HEK293 (cell line): ENCODE data around the gene LMO7.

Experiments
- CTCF ChIA-PET: fragments of 350-600 bp; formaldehyde crosslinking; extraction: SDS; loops from one replicate; lab custom pipeline; 2021; ENCODE audit warnings: antibody characterized with exemption; lab: Yijun Ruan, JAX
- POLR2A ChIA-PET: fragments of 300-600 bp; formaldehyde crosslinking; extraction: SDS; loops from one replicate; lab custom pipeline; 2020; ENCODE audit warnings: antibody characterized with exemption, inconsistent platforms; lab: Yijun Ruan, JAX
- H3K27ac ChIP-seq: fragments of 200-500 bp; sonication (Bioruptor generic); 2 replicates; pipeline ENCODE4 v1.5.1; 2014; ENCODE audit warnings: low read depth, low read length, control low read depth, inconsistent platforms; ENCODE audit errors: extremely low read depth
- H3K36me3 ChIP-seq, 2 experiments: fragments of 200-500 bp in 1 of 2; sonication (Bioruptor generic) in 1 of 2; 1 replicate in 1 of 2; 2 replicates in 1 of 2; pipeline ENCODE4 v1.5.1; 2014 to 2017; ENCODE audit warnings: inconsistent platforms in 2 of 2, low read length in 2 of 2; ENCODE audit not compliant: control insufficient read depth in 2 of 2, insufficient read depth in 1 of 2
- H3K4me1 ChIP-seq: fragments of 200-500 bp; sonication (Bioruptor generic); 2 replicates; pipeline ENCODE4 v1.5.1; 2014; ENCODE audit warnings: mild to moderate bottlenecking, low read length, inconsistent platforms; ENCODE audit not compliant: control insufficient read depth, insufficient read depth
- H3K4me3 ChIP-seq: 2 replicates; pipeline ENCODE4 v1.5.1; 2011; ENCODE audit warnings: low read depth, mild to moderate bottlenecking, control low read depth, low read length, moderate library complexity
- H3K9me3 ChIP-seq: fragments of 200-500 bp; sonication (Bioruptor generic); 2 replicates; pipeline ENCODE4 v1.5.1; 2014; ENCODE audit warnings: low read depth, low read length, inconsistent platforms; ENCODE audit not compliant: control insufficient read depth, insufficient read depth
- AEBP2 ChIP-seq: fragments of 450-650 bp; formaldehyde crosslinking; IDR thresholded peaks from 2 replicates; pipeline ENCODE4 v1.5.1; 2016; ENCODE audit warnings: missing biosample characterization, missing genetic modification characterization, borderline replicate concordance
- BCL11B ChIP-seq: fragments of 450-650 bp; formaldehyde crosslinking; IDR thresholded peaks from 2 replicates; pipeline ENCODE4 v1.5.1; 2016; ENCODE audit warnings: low read depth, missing biosample characterization, missing genetic modification characterization
- EGR2 ChIP-seq: fragments of 450-650 bp; formaldehyde crosslinking; IDR thresholded peaks from 2 replicates; pipeline ENCODE4 v1.5.1; 2016; ENCODE audit warnings: low read depth, missing biosample characterization, missing genetic modification characterization
- GFI1B ChIP-seq: fragments of 450-650 bp; formaldehyde crosslinking; IDR thresholded peaks from 2 replicates; pipeline ENCODE4 v1.5.1; 2016; ENCODE audit warnings: missing biosample characterization, missing genetic modification characterization
- GLIS1 ChIP-seq: fragments of 450-650 bp; formaldehyde crosslinking; IDR thresholded peaks from 2 replicates; pipeline ENCODE4 v1.5.1; 2016; ENCODE audit warnings: missing biosample characterization, missing genetic modification characterization
- HOXA7 ChIP-seq: sonication (generic); formaldehyde crosslinking; IDR thresholded peaks from 2 replicates; pipeline ENCODE4 v1.8.1; 2022; ENCODE audit warnings: missing genetic modification reagents, borderline replicate concordance
- SCRT2 ChIP-seq: fragments of 450-650 bp; formaldehyde crosslinking; IDR thresholded peaks from 2 replicates; pipeline ENCODE4 v1.5.1; 2016; ENCODE audit warnings: missing biosample characterization, missing genetic modification characterization
- SETDB1 ChIP-seq: IDR thresholded peaks from one replicate; pipeline ENCODE4 v1.6.1; 2017; ENCODE audit warnings: mild to moderate bottlenecking, low read length, moderate library complexity, mixed read lengths; ENCODE audit not compliant: insufficient read length
- ZBTB1 ChIP-seq: fragments of 450-650 bp; formaldehyde crosslinking; IDR thresholded peaks from 2 replicates; pipeline ENCODE4 v1.5.1; 2016; ENCODE audit warnings: missing biosample characterization, missing genetic modification characterization
- ZNF121 ChIP-seq: fragments of 450-650 bp; formaldehyde crosslinking; IDR thresholded peaks from 2 replicates; pipeline ENCODE4 v1.5.1; 2016; ENCODE audit warnings: missing biosample characterization, missing genetic modification characterization
- ZNF138 ChIP-seq: fragments of 450-650 bp; formaldehyde crosslinking; IDR thresholded peaks from 2 replicates; pipeline ENCODE4 v1.5.1; 2016; ENCODE audit warnings: missing biosample characterization, missing genetic modification characterization, borderline replicate concordance
- ZNF202 ChIP-seq: fragments of 450-650 bp; formaldehyde crosslinking; IDR thresholded peaks from 2 replicates; pipeline ENCODE4 v1.5.1; 2016; ENCODE audit warnings: missing biosample characterization, missing genetic modification characterization, borderline replicate concordance
- ZNF302 ChIP-seq: fragments of 450-650 bp; formaldehyde crosslinking; IDR thresholded peaks from 2 replicates; pipeline ENCODE4 v1.5.1; 2016; ENCODE audit warnings: missing biosample characterization, missing genetic modification characterization, low read depth
- ZNF350 ChIP-seq: fragments of 450-650 bp; formaldehyde crosslinking; IDR thresholded peaks from 2 replicates; pipeline ENCODE4 v1.5.0; 2017; ENCODE audit warnings: missing biosample characterization, mild to moderate bottlenecking, missing genetic modification characterization
- ZNF423 ChIP-seq: fragments of 450-650 bp; formaldehyde crosslinking; IDR thresholded peaks from 2 replicates; pipeline ENCODE4 v1.5.1; 2016; ENCODE audit warnings: missing biosample characterization, missing genetic modification characterization
- ZNF488 ChIP-seq: fragments of 450-650 bp; formaldehyde crosslinking; IDR thresholded peaks from 2 replicates; pipeline ENCODE4 v1.5.1; 2016; ENCODE audit warnings: missing biosample characterization, missing genetic modification characterization
- ZNF513 ChIP-seq: fragments of 450-650 bp; IDR thresholded peaks from 2 replicates; pipeline ENCODE4 v1.5.1; 2018; ENCODE audit warnings: missing biosample characterization, missing genetic modification characterization
- ZNF610 ChIP-seq: fragments of 450-650 bp; formaldehyde crosslinking; IDR thresholded peaks from 2 replicates; pipeline ENCODE4 v1.5.1; 2016; ENCODE audit warnings: missing biosample characterization, missing genetic modification characterization, borderline replicate concordance
- ZNF654 ChIP-seq: fragments of 450-650 bp; formaldehyde crosslinking; IDR thresholded peaks from 2 replicates; pipeline ENCODE4 v1.5.1; 2016; ENCODE audit warnings: low read depth, missing biosample characterization, missing genetic modification characterization
- ZNF664 ChIP-seq: fragments of 450-650 bp; formaldehyde crosslinking; IDR thresholded peaks from 2 replicates; pipeline ENCODE4 v1.5.1; 2016; ENCODE audit warnings: missing biosample characterization, missing genetic modification characterization
- ZNF692 ChIP-seq: fragments of 450-650 bp; formaldehyde crosslinking; IDR thresholded peaks from 2 replicates; pipeline ENCODE4 v1.5.1; 2016; ENCODE audit warnings: missing biosample characterization, missing genetic modification characterization
- ZNF747 ChIP-seq: fragments of 450-650 bp; formaldehyde crosslinking; IDR thresholded peaks from 2 replicates; pipeline ENCODE4 v1.5.1; 2016; ENCODE audit warnings: missing biosample characterization, missing genetic modification characterization
- ZNF837 ChIP-seq: fragments of 450-650 bp; formaldehyde crosslinking; IDR thresholded peaks from 2 replicates; pipeline ENCODE4 v1.5.1; 2016; ENCODE audit warnings: missing biosample characterization, missing genetic modification characterization
- TF ChIP-seq, protein P1 (sequence below): fragments of 450-650 bp; formaldehyde crosslinking; IDR thresholded peaks from 2 replicates; pipeline ENCODE4 v1.5.1; 2017; ENCODE audit warnings: missing biosample characterization, missing genetic modification characterization

Gene LMO7

DNA sequence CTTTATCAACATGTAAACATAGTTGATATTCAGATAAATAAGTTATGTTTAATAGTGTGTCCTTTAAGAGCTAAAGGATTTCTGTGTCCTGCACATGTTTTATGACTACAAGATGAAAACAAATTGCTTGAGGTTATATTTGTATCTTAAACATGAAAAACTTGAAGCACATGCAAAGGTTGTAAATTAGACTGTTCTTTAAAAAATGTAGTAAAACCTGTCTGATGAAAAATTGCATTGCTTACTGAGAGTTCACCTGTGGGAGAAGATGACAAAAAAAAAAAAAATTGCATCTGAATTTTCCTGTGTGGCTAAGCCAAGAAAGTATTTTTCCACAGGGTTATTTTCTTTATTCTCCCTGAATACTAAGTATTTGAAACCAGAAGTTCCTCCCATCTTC is 25.7 kb upstream of the LMO7 start:
- no peak overlapping the region for H3K4me3 ChIP-seq
- POLR2A ChIA-PET, result no interaction called here
- H3K36me3 ChIP-seq, result peaks cover 0 to 7% of the 10 kb centered on the region in 2 experiments; a peak in 1 of 3 replicates
- H3K9me3 ChIP-seq, result no peaks in the 10 kb centered on the region
- H3K4me1 ChIP-seq, result no peaks in the 10 kb centered on the region
- H3K27ac ChIP-seq, result no peak overlapping the region
- TF ChIP-seq ZNF513 (tag by site-specific recombination) (no peak), ZNF302 (tag by site-specific recombination) (no peak), ZNF423 (tag by site-specific recombination) (no peak), ZNF692 (tag by site-specific recombination) (no peak), GFI1B (tag by site-specific recombination) (no peak), ZNF747 (tag by site-specific recombination) (no peak), BCL11B (tag by site-specific recombination) (no peak), GLIS1 (no peak), SCRT2 (tag by site-specific recombination) (no peak), SETDB1 (no peak)
- TF ChIP-seq, protein P1, sequence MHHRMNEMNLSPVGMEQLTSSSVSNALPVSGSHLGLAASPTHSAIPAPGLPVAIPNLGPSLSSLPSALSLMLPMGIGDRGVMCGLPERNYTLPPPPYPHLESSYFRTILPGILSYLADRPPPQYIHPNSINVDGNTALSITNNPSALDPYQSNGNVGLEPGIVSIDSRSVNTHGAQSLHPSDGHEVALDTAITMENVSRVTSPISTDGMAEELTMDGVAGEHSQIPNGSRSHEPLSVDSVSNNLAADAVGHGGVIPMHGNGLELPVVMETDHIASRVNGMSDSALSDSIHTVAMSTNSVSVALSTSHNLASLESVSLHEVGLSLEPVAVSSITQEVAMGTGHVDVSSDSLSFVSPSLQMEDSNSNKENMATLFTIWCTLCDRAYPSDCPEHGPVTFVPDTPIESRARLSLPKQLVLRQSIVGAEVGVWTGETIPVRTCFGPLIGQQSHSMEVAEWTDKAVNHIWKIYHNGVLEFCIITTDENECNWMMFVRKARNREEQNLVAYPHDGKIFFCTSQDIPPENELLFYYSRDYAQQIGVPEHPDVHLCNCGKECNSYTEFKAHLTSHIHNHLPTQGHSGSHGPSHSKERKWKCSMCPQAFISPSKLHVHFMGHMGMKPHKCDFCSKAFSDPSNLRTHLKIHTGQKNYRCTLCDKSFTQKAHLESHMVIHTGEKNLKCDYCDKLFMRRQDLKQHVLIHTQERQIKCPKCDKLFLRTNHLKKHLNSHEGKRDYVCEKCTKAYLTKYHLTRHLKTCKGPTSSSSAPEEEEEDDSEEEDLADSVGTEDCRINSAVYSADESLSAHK, result no peak
- TF ChIP-seq, all 188 proteins: peak for 0
- CTCF ChIA-PET, result interaction anchor here (0.6 kb wide), 1 partner anchor 21 kb away, joined by 3 read pairs; no protein-coding TSS in a partner anchor

GRCh38 chr13:75612354-75612753 is 23.8 kb upstream of the LMO7 start:
- ChIA-PET POLR2A (no interaction called here), CTCF (no interaction called here)
- TF ChIP-seq ZNF488 (tag by site-specific recombination), result no peak
- TF ChIP-seq ZNF138 (tag by site-specific recombination), result no peak
- no peak for TF ChIP-seq EGR2 (tag by site-specific recombination)
- TF ChIP-seq ZNF350, result no peak
- no peak for TF ChIP-seq ZNF121
- TF ChIP-seq ZNF664 (tag by site-specific recombination), result no peak
- no peak for TF ChIP-seq ZNF610 (tag by site-specific recombination)
- no peak for TF ChIP-seq HOXA7 (CRISPR knock-in tag)
- no peak for TF ChIP-seq ZBTB1
- no peak for TF ChIP-seq ZNF654 (tag by site-specific recombination)
- TF ChIP-seq ZNF837, result no peak
- no peak for TF ChIP-seq ZNF202
- no peak for TF ChIP-seq AEBP2

More at GRCh38 chr13:75612354-75612753, 23.8 kb upstream of the LMO7 start:
- Histone ChIP-seq H3K9me3 (no peaks in the 10 kb centered on the region), H3K4me3 (no peak overlapping the region), H3K27ac (no peak overlapping the region), H3K36me3 (no peaks in the 10 kb centered on the region), H3K4me1 (no peaks in the 10 kb centered on the region)
